ENCODE results near the gene HEYL. TPM values are rescaled to one million over a fixed set of nuclear protein-coding genes. Genes with fewer than 3 reads are reported as not detected.

The HEYL gene
- total RNA-seq, 6 donors from 2014 or later, result 3.8 to 31.9 (median 15.5) TPM

DNA sequence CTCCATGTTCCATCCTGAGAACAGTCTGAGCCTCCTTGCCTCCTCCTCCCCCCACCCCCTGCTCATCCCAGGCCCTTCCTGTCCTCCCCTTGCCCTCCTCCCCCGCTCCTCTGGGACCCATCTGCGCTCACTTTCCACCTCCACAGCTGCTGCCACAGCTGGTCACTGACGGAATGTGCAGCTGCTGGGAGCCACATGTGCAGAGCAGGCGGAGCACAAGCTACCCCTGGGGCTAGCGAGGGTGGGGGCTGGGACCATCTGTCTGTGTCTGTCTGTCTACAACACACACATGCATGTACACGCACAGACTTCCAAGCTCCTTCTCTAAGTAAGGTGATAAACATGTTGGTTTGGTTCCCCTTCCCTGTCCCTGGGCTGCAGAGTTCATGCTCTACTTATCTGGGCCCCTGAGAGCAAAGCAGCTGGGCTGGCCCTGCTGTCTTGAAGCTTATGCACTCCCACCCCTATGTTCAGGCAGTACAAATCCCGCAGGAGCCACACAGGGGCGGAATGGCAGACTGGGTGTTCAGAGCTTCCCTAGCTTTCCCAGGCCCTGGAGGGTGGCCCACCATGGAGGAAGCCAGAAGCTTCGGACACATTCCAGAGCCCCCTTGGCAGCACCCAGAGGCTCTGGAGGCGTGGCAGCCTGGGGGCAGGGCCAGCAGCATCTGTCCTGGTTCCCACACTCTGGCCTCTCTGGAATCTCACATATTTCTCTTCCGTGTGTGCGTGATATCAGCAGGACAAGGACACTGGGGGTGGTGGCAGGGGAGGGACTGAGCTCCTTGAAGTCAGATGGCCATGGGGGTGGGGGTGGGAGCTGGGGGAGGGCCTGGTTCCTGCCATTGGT, 7.0 kb upstream of the HEYL start:
- peak; percentile 29 to 60 for DNase-seq
- WGBS, 2 donors, result 74 to 82% methylated on average over 6 to 8 of the region's 12 CpGs
- H3K36me3 ChIP-seq, result no peaks in the 10 kb centered on the region
- TF ChIP-seq, protein P1, sequence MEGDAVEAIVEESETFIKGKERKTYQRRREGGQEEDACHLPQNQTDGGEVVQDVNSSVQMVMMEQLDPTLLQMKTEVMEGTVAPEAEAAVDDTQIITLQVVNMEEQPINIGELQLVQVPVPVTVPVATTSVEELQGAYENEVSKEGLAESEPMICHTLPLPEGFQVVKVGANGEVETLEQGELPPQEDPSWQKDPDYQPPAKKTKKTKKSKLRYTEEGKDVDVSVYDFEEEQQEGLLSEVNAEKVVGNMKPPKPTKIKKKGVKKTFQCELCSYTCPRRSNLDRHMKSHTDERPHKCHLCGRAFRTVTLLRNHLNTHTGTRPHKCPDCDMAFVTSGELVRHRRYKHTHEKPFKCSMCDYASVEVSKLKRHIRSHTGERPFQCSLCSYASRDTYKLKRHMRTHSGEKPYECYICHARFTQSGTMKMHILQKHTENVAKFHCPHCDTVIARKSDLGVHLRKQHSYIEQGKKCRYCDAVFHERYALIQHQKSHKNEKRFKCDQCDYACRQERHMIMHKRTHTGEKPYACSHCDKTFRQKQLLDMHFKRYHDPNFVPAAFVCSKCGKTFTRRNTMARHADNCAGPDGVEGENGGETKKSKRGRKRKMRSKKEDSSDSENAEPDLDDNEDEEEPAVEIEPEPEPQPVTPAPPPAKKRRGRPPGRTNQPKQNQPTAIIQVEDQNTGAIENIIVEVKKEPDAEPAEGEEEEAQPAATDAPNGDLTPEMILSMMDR (IDR thresholded peaks at IDR 0.05), result no peak
- peak in 1 of 4 donors; percentile 57 for TF ChIP-seq EP300 (IDR thresholded peaks at IDR 0.05)
- peak; percentile 83 to 87 for TF ChIP-seq POLR2AphosphoS5 (IDR thresholded peaks at IDR 0.05)
- no peak for TF ChIP-seq POLR2A (IDR thresholded peaks at IDR 0.05)
- H3K4me3 ChIP-seq, result no peak overlapping the region
- no peaks in the 10 kb centered on the region for H3K27me3 ChIP-seq
- no peaks in the 10 kb centered on the region for H3K9me3 ChIP-seq
- H3K27ac ChIP-seq, result peak overlapping the region; percentile 3 to 77 (median 61)
- ATAC-seq (ENCODE audit: low FRiP score in 2 of 2), result peak; percentile 67 to 75
- peaks cover 0 to 9% (median 5%) of the 10 kb centered on the region in 4 donors for H3K4me1 ChIP-seq

DNA sequence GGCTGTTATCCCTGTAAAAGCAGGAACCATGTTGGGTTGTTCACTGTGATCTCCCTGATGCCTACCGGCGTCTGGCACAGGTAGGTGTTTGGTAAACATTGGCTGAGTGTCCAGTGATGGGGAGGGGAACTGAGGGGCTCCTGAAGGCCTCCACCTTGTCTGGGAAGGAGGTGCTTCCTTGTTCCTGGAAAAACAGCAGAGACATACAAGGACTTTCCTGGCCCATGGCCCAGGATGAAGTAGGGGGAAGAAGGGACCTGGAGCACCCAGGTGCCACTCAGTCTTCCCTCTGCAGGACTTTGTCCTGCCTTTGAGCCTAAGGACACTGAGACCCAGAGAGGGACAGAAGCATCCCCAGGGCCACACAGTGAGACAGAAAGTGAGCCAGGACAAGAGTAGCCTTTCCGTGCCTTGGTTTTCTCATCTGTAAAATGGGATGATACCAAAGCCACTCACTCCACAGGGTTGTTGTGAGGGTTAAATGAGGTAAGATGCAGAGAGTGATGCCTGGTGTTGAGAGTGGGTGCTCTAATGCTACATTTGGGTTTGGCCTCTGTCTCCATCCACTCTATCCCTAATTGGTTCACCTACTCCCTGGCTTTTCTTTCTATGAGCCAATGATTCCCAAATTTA, 6.1 kb upstream of the HEYL start:
- Histone ChIP-seq H3K27me3 (no peaks in the 10 kb centered on the region), H3K4me3 (no peak overlapping the region), H3K36me3 (no peaks in the 10 kb centered on the region), H3K27ac (peak overlapping the region in 1 of 4 donors; percentile 77), H3K4me1 (peaks cover 0 to 9% (median 6%) of the 10 kb centered on the region in 4 donors), H3K9me3 (no peaks in the 10 kb centered on the region)
- no peak for DNase-seq
- ATAC-seq (ENCODE audit: low FRiP score in 2 of 2), result no peak
- no peak for TF ChIP-seq POLR2A (IDR thresholded peaks at IDR 0.05)
- TF ChIP-seq POLR2AphosphoS5 (IDR thresholded peaks at IDR 0.05), result no peak
- TF ChIP-seq, protein P1 (IDR thresholded peaks at IDR 0.05), result no peak
- no peak for TF ChIP-seq EP300 (IDR thresholded peaks at IDR 0.05)
- 72 to 78% methylated on average over 3 of the region's 3 CpGs for WGBS, 2 donors

DNA sequence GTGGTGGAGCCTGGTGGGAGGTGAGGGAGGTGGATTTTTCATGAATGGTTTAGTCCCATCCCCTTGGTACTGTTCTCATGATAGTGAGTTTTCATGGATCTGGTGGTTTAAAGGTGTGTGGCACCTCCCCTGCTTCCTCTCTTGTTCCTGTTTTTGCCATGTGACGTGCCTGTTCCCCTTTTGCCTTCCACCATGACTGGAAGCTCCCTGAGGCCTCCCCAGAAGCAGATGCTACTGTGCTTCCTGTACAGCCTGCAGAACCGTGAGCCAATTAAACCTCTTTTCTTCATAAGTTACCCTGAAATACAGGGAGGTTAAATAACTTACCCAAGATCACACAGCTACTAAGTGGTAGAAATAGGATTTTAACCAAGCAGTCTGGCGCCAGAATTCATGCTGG, 4.3 kb upstream of the HEYL start:
- no peak for TF ChIP-seq POLR2AphosphoS5 (IDR thresholded peaks at IDR 0.05)
- TF ChIP-seq, protein P1 (IDR thresholded peaks at IDR 0.05), result no peak
- TF ChIP-seq EP300 (IDR thresholded peaks at IDR 0.05), result no peak
- no peak for TF ChIP-seq POLR2A (IDR thresholded peaks at IDR 0.05)
- Histone ChIP-seq H3K9me3 (no peaks in the 10 kb centered on the region), H3K4me1 (peaks cover 5 to 24% (median 13%) of the 10 kb centered on the region in 4 donors), H3K4me3 (no peak overlapping the region), H3K27ac (no peak overlapping the region), H3K36me3 (no peaks in the 10 kb centered on the region), H3K27me3 (peaks cover 0 to 8% (median 0%) of the 10 kb centered on the region in 4 donors)
- DNase-seq, result no peak
- WGBS, 2 donors, result 71 to 73% methylated on average over 3 of the region's 3 CpGs
- ATAC-seq (ENCODE audit: low FRiP score in 2 of 2), result no peak

DNA sequence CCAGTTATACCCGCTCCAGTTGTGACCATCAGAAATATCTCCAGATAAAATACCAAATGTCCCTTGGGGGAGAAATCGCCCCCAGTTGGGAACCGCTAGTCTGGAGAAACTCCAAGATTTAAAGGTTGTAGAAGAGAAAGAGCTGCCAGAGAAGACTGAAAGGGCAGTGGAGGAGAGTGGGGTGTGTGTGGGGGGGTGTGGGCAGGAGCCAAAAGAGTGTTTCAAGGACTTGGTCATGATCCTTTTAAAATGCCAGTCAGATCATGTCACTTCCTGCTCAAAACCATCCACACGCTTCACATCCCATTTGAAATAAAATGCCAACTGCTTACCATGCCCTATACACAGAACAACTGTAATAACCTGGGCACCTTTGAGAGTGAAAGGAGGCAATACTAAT, 3.4 kb upstream of the HEYL start:
- WGBS, 2 donors, result 74 to 77% methylated on average over 4 of the region's 4 CpGs
- Histone ChIP-seq H3K36me3 (no peaks in the 10 kb centered on the region), H3K4me1 (peaks cover 5 to 29% (median 11%) of the 10 kb centered on the region in 4 donors), H3K4me3 (no peak overlapping the region), H3K9me3 (no peaks in the 10 kb centered on the region), H3K27ac (no peak overlapping the region), H3K27me3 (peaks cover 0 to 8% (median 0%) of the 10 kb centered on the region in 4 donors)
- no peak for ATAC-seq (ENCODE audit: low FRiP score in 2 of 2)
- no peak for DNase-seq
- TF ChIP-seq POLR2A (IDR thresholded peaks at IDR 0.05) (no peak), POLR2AphosphoS5 (IDR thresholded peaks at IDR 0.05) (no peak), EP300 (IDR thresholded peaks at IDR 0.05) (no peak)
- TF ChIP-seq, protein P1 (IDR thresholded peaks at IDR 0.05), result no peak

All from upper lobe of left lung (tissue), 6 donors.